ENCODE results near the gene MPC2.

DNA sequence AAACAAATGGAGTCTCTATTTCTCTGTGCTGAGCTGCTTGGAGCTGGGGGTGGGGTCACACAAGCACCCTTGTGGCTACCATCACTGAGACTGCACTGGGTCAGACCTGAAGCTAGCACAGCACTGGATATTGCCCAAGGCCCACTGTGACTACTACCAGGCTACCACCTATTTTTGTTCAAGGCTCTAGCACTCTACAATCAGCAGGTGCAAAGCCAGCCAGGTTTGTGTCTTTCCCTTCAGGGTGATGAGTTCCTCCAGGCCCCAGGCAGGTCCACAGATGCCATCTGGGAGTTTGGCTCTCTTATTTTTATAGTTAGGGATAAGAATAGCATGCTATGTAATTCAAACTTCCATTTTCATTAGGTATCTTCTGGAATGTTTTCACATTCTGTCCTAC is 46.5 kb downstream of the MPC2 start:
- TF ChIP-seq, protein P1, sequence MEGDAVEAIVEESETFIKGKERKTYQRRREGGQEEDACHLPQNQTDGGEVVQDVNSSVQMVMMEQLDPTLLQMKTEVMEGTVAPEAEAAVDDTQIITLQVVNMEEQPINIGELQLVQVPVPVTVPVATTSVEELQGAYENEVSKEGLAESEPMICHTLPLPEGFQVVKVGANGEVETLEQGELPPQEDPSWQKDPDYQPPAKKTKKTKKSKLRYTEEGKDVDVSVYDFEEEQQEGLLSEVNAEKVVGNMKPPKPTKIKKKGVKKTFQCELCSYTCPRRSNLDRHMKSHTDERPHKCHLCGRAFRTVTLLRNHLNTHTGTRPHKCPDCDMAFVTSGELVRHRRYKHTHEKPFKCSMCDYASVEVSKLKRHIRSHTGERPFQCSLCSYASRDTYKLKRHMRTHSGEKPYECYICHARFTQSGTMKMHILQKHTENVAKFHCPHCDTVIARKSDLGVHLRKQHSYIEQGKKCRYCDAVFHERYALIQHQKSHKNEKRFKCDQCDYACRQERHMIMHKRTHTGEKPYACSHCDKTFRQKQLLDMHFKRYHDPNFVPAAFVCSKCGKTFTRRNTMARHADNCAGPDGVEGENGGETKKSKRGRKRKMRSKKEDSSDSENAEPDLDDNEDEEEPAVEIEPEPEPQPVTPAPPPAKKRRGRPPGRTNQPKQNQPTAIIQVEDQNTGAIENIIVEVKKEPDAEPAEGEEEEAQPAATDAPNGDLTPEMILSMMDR (IDR thresholded peaks at IDR 0.05), result no peak
- TF ChIP-seq POLR2A (IDR thresholded peaks at IDR 0.05), result no peak
